RWPE2 (cell line): ENCODE measurements around the gene HDAC6.

Source experiments
- ATAC-seq: fragments of 200-7000 bp; cut with Tn5 transposase; 3 replicates; pipeline ENCODE4 v1.9.1; 2021; ENCODE audit warnings: low read depth
- DNase-seq: peaks from one replicate; pipeline ENCODE4 v3.0.0-alpha.2; 2020; ENCODE audit warnings: low spot score
- H3K27ac ChIP-seq: fragments of 450-650 bp; 2 replicates; pipeline ENCODE4 v1.5.1; 2017; ENCODE audit warnings: mild to moderate bottlenecking; ENCODE audit not compliant: poor library complexity, severe bottlenecking
- H3K27me3 ChIP-seq: fragments of 250-450 bp; sonication (Bioruptor Pico); 2 replicates; pipeline ENCODE4 v1.5.1; 2021; ENCODE audit warnings: mild to moderate bottlenecking, moderate library complexity; ENCODE audit not compliant: insufficient read depth, poor library complexity, severe bottlenecking
- H3K36me3 ChIP-seq: fragments of 250-450 bp; sonication (Bioruptor Pico); 2 replicates; pipeline ENCODE4 v1.5.1; 2020; ENCODE audit warnings: low read depth, mild to moderate bottlenecking, moderate library complexity
- H3K4me1 ChIP-seq: fragments of 250-450 bp; sonication (Bioruptor Pico); 2 replicates; pipeline ENCODE4 v1.5.1; 2021; ENCODE audit warnings: mild to moderate bottlenecking, moderate library complexity; ENCODE audit not compliant: insufficient read depth, poor library complexity, severe bottlenecking
- H3K4me3 ChIP-seq: fragments of 250-450 bp; sonication (Bioruptor Pico); 2 replicates; pipeline ENCODE4 v1.5.1; 2021; ENCODE audit warnings: mild to moderate bottlenecking, moderate library complexity; ENCODE audit not compliant: severe bottlenecking
- H3K9me3 ChIP-seq: fragments of 250-450 bp; sonication (Bioruptor Pico); 2 replicates; pipeline ENCODE4 v1.5.1; 2021; ENCODE audit warnings: mild to moderate bottlenecking, moderate library complexity; ENCODE audit not compliant: severe bottlenecking
- TF ChIP-seq, protein P1 (sequence below): fragments of 450-650 bp; IDR thresholded peaks from one replicate; pipeline ENCODE4 v1.5.1; 2017; ENCODE audit warnings: mild to moderate bottlenecking, moderate library complexity; ENCODE audit not compliant: poor library complexity, severe bottlenecking

Gene HDAC6

DNA sequence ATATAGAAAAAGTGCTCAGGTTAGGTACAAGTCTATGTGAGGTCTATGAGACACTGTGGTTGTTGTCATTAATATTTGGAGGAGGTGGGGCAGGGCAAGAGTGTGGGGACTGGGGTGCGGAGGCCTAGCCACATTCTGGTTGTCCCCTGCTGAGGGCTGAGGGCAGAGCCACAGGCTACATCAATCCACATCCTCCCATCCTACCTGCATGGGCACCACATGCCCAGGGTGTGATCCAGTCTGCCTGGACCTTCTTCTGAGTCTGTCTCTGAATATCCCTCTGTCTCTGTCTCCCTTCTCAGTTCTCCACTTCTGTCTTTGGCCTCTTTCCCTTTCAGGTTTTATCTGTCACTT lies 16.7 kb upstream of the HDAC6 start:
- TF ChIP-seq, protein P1, sequence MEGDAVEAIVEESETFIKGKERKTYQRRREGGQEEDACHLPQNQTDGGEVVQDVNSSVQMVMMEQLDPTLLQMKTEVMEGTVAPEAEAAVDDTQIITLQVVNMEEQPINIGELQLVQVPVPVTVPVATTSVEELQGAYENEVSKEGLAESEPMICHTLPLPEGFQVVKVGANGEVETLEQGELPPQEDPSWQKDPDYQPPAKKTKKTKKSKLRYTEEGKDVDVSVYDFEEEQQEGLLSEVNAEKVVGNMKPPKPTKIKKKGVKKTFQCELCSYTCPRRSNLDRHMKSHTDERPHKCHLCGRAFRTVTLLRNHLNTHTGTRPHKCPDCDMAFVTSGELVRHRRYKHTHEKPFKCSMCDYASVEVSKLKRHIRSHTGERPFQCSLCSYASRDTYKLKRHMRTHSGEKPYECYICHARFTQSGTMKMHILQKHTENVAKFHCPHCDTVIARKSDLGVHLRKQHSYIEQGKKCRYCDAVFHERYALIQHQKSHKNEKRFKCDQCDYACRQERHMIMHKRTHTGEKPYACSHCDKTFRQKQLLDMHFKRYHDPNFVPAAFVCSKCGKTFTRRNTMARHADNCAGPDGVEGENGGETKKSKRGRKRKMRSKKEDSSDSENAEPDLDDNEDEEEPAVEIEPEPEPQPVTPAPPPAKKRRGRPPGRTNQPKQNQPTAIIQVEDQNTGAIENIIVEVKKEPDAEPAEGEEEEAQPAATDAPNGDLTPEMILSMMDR = no peak
- DNase-seq (no peak), ATAC-seq (no peak)
- Histone ChIP-seq H3K4me3 (no peak overlapping the region), H3K27ac (no peak overlapping the region), H3K9me3 (no peaks in the 10 kb centered on the region), H3K36me3 (no peaks in the 10 kb centered on the region), H3K27me3 (no peaks in the 10 kb centered on the region), H3K4me1 (no peaks in the 10 kb centered on the region)

- H3K4me3 ChIP-seq = no peak overlapping the region
- TF ChIP-seq, protein P1 = no peak
- no peak overlapping the region for H3K27ac ChIP-seq
- DNase-seq (no peak), ATAC-seq (no peak)
- no peaks in the 10 kb centered on the region for H3K9me3 ChIP-seq
- no peaks in the 10 kb centered on the region for H3K4me1 ChIP-seq
- no peaks in the 10 kb centered on the region for H3K36me3 ChIP-seq
- no peaks in the 10 kb centered on the region for H3K27me3 ChIP-seq
Observed at GRCh38 chrX:48785540-48786214, 16.2 kb upstream of the HDAC6 start.

DNA sequence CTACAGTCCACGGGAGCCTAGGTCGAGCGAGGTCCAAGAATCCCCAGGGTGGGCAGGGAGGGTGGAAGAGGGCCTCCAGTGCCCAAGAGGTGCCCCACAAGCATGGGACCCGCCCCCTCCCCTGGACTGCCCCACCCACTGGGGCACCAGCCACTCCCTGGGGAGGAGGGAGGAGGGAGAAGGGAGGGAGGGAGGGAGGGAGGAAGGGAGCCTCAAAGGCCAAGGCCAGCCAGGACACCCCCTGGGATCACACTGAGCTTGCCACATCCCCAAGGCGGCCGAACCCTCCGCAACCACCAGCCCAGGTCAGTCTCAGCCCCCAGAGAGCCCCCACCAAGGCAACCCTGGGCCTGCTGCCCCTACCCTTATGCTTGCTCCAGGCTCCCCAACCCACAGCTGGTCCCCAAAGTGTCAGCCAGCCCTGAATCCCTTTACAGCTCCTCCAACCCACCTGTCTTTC lies 15.5 kb upstream of the HDAC6 start, which contains the start of gene GATA1:
GATA1 (plus strand) TSS at position 250 of the 460 bp plus-strand sequence. CDS start 4,520 bp downstream, outside the sequence.
- Histone ChIP-seq H3K9me3 (no peaks in the 10 kb centered on the region), H3K36me3 (no peaks in the 10 kb centered on the region), H3K27ac (no peak within 1 kb of the TSS), H3K27me3 (no peaks in the 10 kb centered on the region), H3K4me3 (no peak within 1 kb of the TSS), H3K4me1 (no peaks in the 10 kb centered on the region)
- ATAC-seq (no peak), DNase-seq (no peak)
- TF ChIP-seq, protein P1 = no peak

- no peaks in the 10 kb centered on the region for H3K27me3 ChIP-seq
Observed at GRCh38 chrX:48786825-48787504, 14.9 kb upstream of the HDAC6 start.

More at GRCh38 chrX:48786825-48787504, 14.9 kb upstream of the HDAC6 start:
- no peak overlapping the region for H3K4me3 ChIP-seq
- TF ChIP-seq, protein P1 = no peak
- ATAC-seq = no peak
- no peak for DNase-seq
- H3K36me3 ChIP-seq = no peaks in the 10 kb centered on the region
- H3K9me3 ChIP-seq = no peaks in the 10 kb centered on the region
- no peak overlapping the region for H3K27ac ChIP-seq
- H3K4me1 ChIP-seq = no peaks in the 10 kb centered on the region
